ENCODE measurements around the gene HEBP1.

HEBP1 gene

GRCh38 chr12:13023811-13024530, 23.9 kb upstream of the HEBP1 start:
- TF ChIP-seq CTCF (conservative IDR thresholded peaks at IDR 0.05; ENCODE audit: low read depth, low read length): peak; percentile 77
- no peak for DNase-seq (ENCODE audit: low read depth)
- no peak overlapping the region for H3K4me3 ChIP-seq (ENCODE audit: low read length)

GRCh38 chr12:13022851-13023271, 22.8 kb upstream of the HEBP1 start:
- TF ChIP-seq CTCF (conservative IDR thresholded peaks at IDR 0.05; ENCODE audit: low read depth, low read length): no peak
- H3K4me3 ChIP-seq (ENCODE audit: low read length): no peak overlapping the region
- DNase-seq (ENCODE audit: low read depth): no peak

GRCh38 chr12:13011098-13011497, 11.0 kb upstream of the HEBP1 start:
- TF ChIP-seq CTCF (conservative IDR thresholded peaks at IDR 0.05; ENCODE audit: low read depth, low read length): no peak
- no peak for DNase-seq (ENCODE audit: low read depth)
- no peak overlapping the region for H3K4me3 ChIP-seq (ENCODE audit: low read length)

- DNase-seq (ENCODE audit: low read depth): no peak
These were observed 8.8 kb upstream of the HEBP1 start for GRCh38 chr12:13008741-13009380.

GRCh38 chr12:13007496-13008233, 7.6 kb upstream of the HEBP1 start:
- no peak for TF ChIP-seq CTCF (conservative IDR thresholded peaks at IDR 0.05; ENCODE audit: low read depth, low read length)
- no peak for DNase-seq (ENCODE audit: low read depth)
- no peak overlapping the region for H3K4me3 ChIP-seq (ENCODE audit: low read length)

More at GRCh38 chr12:13008741-13009380, 8.8 kb upstream of the HEBP1 start:
- no peak for TF ChIP-seq CTCF (conservative IDR thresholded peaks at IDR 0.05; ENCODE audit: low read depth, low read length)
- H3K4me3 ChIP-seq (ENCODE audit: low read length): no peak overlapping the region

- no peak for TF ChIP-seq CTCF (conservative IDR thresholded peaks at IDR 0.05; ENCODE audit: low read depth, low read length)
- H3K4me3 ChIP-seq (ENCODE audit: low read length): no peak overlapping the region
- no peak for DNase-seq (ENCODE audit: low read depth)
These were observed 5.6 kb upstream of the HEBP1 start for GRCh38 chr12:13005649-13006048.

Measured in retinal pigment epithelial cell (primary cell).